Stimulated activated CD4-positive, alpha-beta T cell treated with anti-CD3 and anti-CD28 coated beads, Interleukin-2, amount 100 ng/mL, for 24 hours (primary cell): ENCODE measurements around the gene BRCC3.
A peak's percentile ranks its signal among the peaks of the same experiment; 100 is the strongest.
"Not testable (repeated sequence)": the region's sequence is repeated elsewhere in the genome, so short reads cannot be mapped to it uniquely, and the experiment has no call there.

ENCODE experiments used
- DNase-seq, 2 donors: peaks; one replicate each; pipeline ENCODE4 v3.0.0-alpha.2; 2020

BRCC3 gene

GRCh38 chrX:155148166-155148565 is 76.9 kb downstream of the BRCC3 start:
- DNase-seq, result not testable (repeated sequence)

- peak; percentile 27 to 34 for DNase-seq
These were observed 77.6 kb downstream of the BRCC3 start for GRCh38 chrX:155148724-155149537.

- no peak for DNase-seq
These were observed 98.6 kb downstream of the BRCC3 start for GRCh38 chrX:155169881-155170280.
